Measurements from ENCODE around the gene HEMGN.
A peak's percentile ranks its signal among the peaks of the same experiment; 100 is the strongest.

The HEMGN gene

DNA sequence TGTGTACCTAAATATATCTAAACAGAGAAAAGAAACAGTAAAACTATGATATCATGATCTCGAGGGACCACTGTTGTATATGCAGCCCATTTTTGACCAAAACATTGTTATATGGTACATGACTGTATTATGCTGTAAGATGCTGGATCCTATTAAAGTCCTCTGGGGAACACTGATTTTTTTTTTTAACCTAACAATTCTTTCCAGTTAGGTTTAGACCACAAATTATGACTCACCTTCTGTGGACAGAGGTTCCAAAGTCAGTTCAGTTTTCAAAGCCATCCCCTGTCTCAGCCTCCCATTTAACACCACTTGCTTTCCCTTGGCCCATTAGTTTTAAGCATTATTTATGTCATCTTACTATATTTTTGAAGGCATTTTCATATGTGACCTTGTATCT is 42.8 kb downstream of the HEMGN start:
- DNase-seq = no peak

DNA sequence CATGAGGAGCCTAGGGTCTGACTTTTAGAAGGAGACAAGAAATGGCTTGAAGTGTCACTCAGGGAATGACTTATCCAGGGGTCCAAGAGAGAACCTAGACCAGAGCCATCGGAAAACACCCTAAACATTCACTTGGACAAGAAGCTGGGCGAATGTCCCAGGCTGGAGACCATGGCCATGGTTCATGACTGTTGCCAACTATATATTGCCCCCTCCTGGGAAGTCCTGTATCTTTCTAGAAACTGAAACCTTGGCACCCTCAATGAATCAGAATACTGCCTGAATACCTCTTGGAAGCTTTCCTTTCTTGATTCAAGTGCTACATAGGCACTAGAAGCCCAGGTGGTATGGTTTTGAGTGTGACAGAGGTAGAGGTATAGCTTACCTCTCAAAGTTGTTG is 45.6 kb downstream of the HEMGN start:
- no peak for DNase-seq

GRCh38 chr9:97891736-97892135 is 46.2 kb downstream of the HEMGN start:
- DNase-seq = no peak

DNA sequence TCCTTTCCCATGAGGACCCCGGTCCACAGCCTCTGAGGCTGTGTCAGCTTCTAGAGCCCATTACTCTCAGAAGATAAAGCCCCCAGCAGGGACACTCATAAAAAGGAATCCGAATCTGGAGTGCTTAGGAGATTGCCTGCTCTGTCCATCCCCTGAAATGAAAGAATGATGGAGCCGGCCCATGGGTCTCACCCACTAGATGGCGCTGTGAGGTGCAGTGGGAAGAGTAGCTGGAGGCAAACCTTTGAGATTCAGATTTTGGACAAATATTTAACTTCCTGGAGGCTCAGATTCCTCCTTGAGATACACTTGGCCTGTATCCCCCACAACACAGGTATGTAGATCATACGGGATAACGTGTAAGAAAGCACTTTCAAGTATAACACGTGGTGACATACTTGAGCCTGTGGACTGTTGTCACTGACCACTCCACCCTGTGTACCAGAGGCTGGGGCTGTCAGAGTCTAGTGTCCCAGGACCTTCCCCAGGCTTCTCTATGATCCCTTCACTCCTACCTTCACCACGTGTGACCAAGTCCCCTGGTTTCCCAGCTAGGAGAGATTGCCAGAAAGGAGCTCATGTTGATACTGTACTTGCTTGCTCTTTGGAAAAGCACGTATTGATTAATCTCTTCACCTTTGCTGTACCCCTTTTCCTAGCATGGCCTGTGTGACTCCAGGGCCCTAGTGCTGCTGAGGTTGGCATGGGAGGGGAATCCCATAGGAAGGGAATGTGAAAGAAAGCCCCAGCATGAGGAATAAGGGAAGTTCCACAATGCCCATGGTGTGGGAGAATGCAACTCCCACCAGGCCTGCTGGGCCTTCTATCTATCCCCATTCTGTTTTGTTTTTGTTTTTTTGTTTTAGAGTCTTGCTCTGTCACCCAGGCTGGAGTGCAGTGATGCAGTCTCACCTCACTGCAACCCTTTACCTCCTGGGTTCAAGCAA is 47.8 kb downstream of the HEMGN start:
- DNase-seq = peak; percentile 51

DNA sequence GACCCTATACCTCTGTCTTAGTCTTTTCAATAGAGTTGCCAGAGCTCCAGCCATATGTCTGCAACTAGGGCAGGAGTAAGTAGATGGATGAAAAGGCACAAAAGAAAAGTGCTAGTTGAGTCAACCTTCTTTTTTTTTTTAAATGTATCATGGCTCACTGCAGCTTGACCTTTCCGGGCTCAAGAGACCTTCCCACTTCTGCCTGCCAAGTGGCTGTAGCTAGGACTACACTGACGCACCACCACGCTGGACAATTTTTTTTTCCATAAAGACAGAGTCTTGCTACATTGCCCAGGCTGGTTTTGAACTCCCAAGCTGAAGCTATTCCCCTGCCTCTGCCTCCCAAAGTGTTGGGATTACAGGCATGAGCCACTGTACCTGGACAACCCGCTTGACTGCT is 57.6 kb downstream of the HEMGN start:
- no peak for DNase-seq

Measured in central memory CD4-positive, alpha-beta T cell (primary cell).